Adrenal gland (tissue), 12 donors: Measurements from ENCODE around the gene KBTBD6. TPM values are rescaled to one million over a fixed set of nuclear protein-coding genes. Genes with fewer than 3 reads are reported as not detected.

Source experiments
- DNase-seq, 7 donors: peaks; one replicate each; pipeline ENCODE4 v3.0.0-alpha.2; 2019 to 2020
- H3K27ac ChIP-seq, 5 donors: fragments of 200-600 bp; sonication (generic) in 4 of 5; 1 replicate in 3 of 5; 2 replicates in 2 of 5; pipeline versions ENCODE4 v1.5.1 to v1.8.0; 2016 to 2020; ENCODE audit warnings: mild to moderate bottlenecking in 1 of 5
- H3K27me3 ChIP-seq: fragments of 200-600 bp; 2 replicates; pipeline ENCODE4 v1.8.0; 2021
- H3K36me3 ChIP-seq, 2 donors: fragments of 200-600 bp; replicated peaks in 1 of 2; 1 replicate in 1 of 2; 2 replicates in 1 of 2; pipeline versions ENCODE4 v1.5.1 to v1.8.0; 2018 to 2022
- H3K4me1 ChIP-seq, 2 donors: fragments of 200-600 bp; replicated peaks in 1 of 2; 1 replicate in 1 of 2; 2 replicates in 1 of 2; pipeline versions ENCODE4 v1.5.1 to v1.8.0; 2018 to 2021
- H3K4me3 ChIP-seq, 4 donors: fragments of 200-600 bp; sonication (generic) in 3 of 4; one replicate each; pipeline ENCODE4 v1.5.1; 2016 to 2018
- H3K9me3 ChIP-seq, 3 donors: fragments of 200-600 bp; sonication (generic) in 1 of 3; replicated peaks in 1 of 3; 1 replicate in 2 of 3; 2 replicates in 1 of 3; pipeline versions ENCODE4 v1.5.1 to v1.8.0; 2016 to 2021
- CTCF ChIP-seq, 6 experiments: fragments of 450-650 bp in 4 of 6; fragments of 200-600 bp in 2 of 6; sonication (generic) in 1 of 6; IDR thresholded peaks; 1 replicate in 5 of 6; 2 replicates in 1 of 6; pipeline versions ENCODE4 v1.5.1 to v1.8.0; 2016 to 2021; ENCODE audit warnings: antibody characterized with exemption in 6 of 6, mild to moderate bottlenecking in 2 of 6, moderate library complexity in 1 of 6
- POLR2A ChIP-seq, 2 donors: fragments of 450-650 bp; IDR thresholded peaks; one replicate each; pipeline ENCODE4 v1.6.1; 2017; ENCODE audit warnings: antibody characterized with exemption in 2 of 2, mild to moderate bottlenecking in 2 of 2, moderate library complexity in 1 of 2
- WGBS, 4 donors: extraction: QIAGEN DNeasy Blood & Tissue Kit in 2 of 4; methylation state at CpG; one replicate each; pipeline versions ENCODE4 v1.1.5 to v1.1.7; 2013 to 2017; 5-methylcytosine and 5-hydroxymethylcytosine counted together
- intact Hi-C, 2 donors: fragments of 100-400 bp; cut with DNase I; formaldehyde crosslinking; loops; one replicate each; pipeline versions ENCODE4 v1.14.1 to v1.15.0; 2022 to 2023
- polyA plus RNA-seq, 3 donors: library from polyadenylated mRNA; stranded (reverse); fragments of 200-250 nt in 2 of 3; fragments of 350-450 nt in 1 of 3; fragmentation: Illumina TruSeq in 1 of 3; extraction: RNeasy Lipid Tissue Mini Kit (QIAGEN cat#74804) in 1 of 3; gene quantifications; one replicate each; pipeline ENCODE4 v1.2.3, GENCODE V29; 2013 to 2014
- total RNA-seq, 9 donors: library from RNA; depleted of rRNA in 4 of 9; stranded (reverse); fragments of >200 nt in 4 of 9; fragments of 120-200 nt in 1 of 9; fragmentation: NEBNext Ultra II Directional in 1 of 9; extraction: Animal tissue kit (Norgen Biotek cat#: 25700) in 1 of 9; gene quantifications; one replicate each; pipeline versions ENCODE4 v1.1.0 to v1.2.4, GENCODE V29; 2013 to 2023
- donor health status: healthy with polysubstance abuse.
- donor health status: Bipolar disorder and iron deficiency.
- donor health status: DM: yes; HTN: yes; CAD: no.
- donor health status: DM: no; HTN: no; CAD: no.
- donor health status: DM: no; HTN: no; CAD: no.
- donor health status: DM: yes; HTN: yes; CAD: no.

KBTBD6 gene
- total and polyA plus RNA-seq, 12 donors = 3.2 to 15.9 (median 12.7) TPM

- Histone ChIP-seq H3K36me3 (no peaks in the 10 kb centered on the region), H3K4me1 (no peaks in the 10 kb centered on the region), H3K9me3 (no peaks in the 10 kb centered on the region), H3K27ac (no peak overlapping the region), H3K4me3 (no peak overlapping the region), H3K27me3 (no peaks in the 10 kb centered on the region)
- no peak for TF ChIP-seq POLR2A (IDR thresholded peaks at IDR 0.05)
- TF ChIP-seq CTCF (IDR thresholded peaks at IDR 0.05) = no peak
- WGBS, 4 donors = 83 to 92% (median 88%) methylated on average over 3 of the region's 3 CpGs
- intact Hi-C loops = loop anchor here in 1 of 2 donors (10.0 kb wide), 1 partner anchor 55 kb away; the partner anchor contains the start of gene KBTBD7
- no peak for DNase-seq
Measured at GRCh38 chr13:41139296-41139966, 6.8 kb upstream of the KBTBD6 start.

- TF ChIP-seq POLR2A (IDR thresholded peaks at IDR 0.05) (no peak), CTCF (IDR thresholded peaks at IDR 0.05) (no peak)
- no peak for DNase-seq
- Histone ChIP-seq H3K36me3 (no peaks in the 10 kb centered on the region), H3K27me3 (no peaks in the 10 kb centered on the region), H3K27ac (no peak overlapping the region), H3K9me3 (no peaks in the 10 kb centered on the region), H3K4me1 (no peaks in the 10 kb centered on the region), H3K4me3 (no peak overlapping the region)
- intact Hi-C loops = loop anchor here in 1 of 2 donors (10.0 kb wide), 1 partner anchor 57 kb away; the partner anchor contains the start of gene KBTBD7
- 83 to 97% (median 85%) methylated on average over 2 of the region's 2 CpGs for WGBS, 4 donors
Measured at GRCh38 chr13:41137951-41138350, 5.3 kb upstream of the KBTBD6 start.

GRCh38 chr13:41137241-41137640 is 4.6 kb upstream of the KBTBD6 start:
- Histone ChIP-seq H3K27me3 (no peaks in the 10 kb centered on the region), H3K36me3 (no peaks in the 10 kb centered on the region), H3K4me1 (no peaks in the 10 kb centered on the region), H3K4me3 (no peak overlapping the region), H3K9me3 (no peaks in the 10 kb centered on the region), H3K27ac (no peak overlapping the region)
- no peak for DNase-seq
- WGBS, 4 donors = 75 to 84% (median 77%) methylated on average over 3 of the region's 3 CpGs
- no peak for TF ChIP-seq CTCF (IDR thresholded peaks at IDR 0.05)
- TF ChIP-seq POLR2A (IDR thresholded peaks at IDR 0.05) = no peak
- intact Hi-C loops = loop anchor here in 1 of 2 donors (10.0 kb wide), 1 partner anchor 58 kb away; the partner anchor contains the start of gene KBTBD7

GRCh38 chr13:41136396-41137031 is 3.9 kb upstream of the KBTBD6 start:
- no peak for DNase-seq
- intact Hi-C loops = loop anchor here in 1 of 2 donors (10.0 kb wide), 1 partner anchor 58 kb away; the partner anchor contains the start of gene KBTBD7
- H3K4me1 ChIP-seq = peaks cover 4 to 5% of the 10 kb centered on the region in 2 donors
- no peaks in the 10 kb centered on the region for H3K27me3 ChIP-seq
- TF ChIP-seq POLR2A (IDR thresholded peaks at IDR 0.05) (no peak), CTCF (IDR thresholded peaks at IDR 0.05) (no peak)
- H3K9me3 ChIP-seq = no peaks in the 10 kb centered on the region
- WGBS, 4 donors = 90 to 96% (median 92%) methylated on average over 9 of the region's 9 CpGs
- H3K27ac ChIP-seq = no peak overlapping the region
- no peak overlapping the region for H3K4me3 ChIP-seq
- H3K36me3 ChIP-seq = no peaks in the 10 kb centered on the region
